Spleen (tissue), 7 donors: ENCODE results near the gene ADAMTS12.

Experiments used
- POLR2A ChIP-seq, 3 donors: fragments of 450-650 bp; IDR thresholded peaks; one replicate each; pipeline ENCODE4 v1.5.1; 2017; ENCODE audit warnings: antibody characterized with exemption in 3 of 3, mild to moderate bottlenecking in 1 of 3
- POLR2AphosphoS5 ChIP-seq, 3 donors: sonication (generic); formaldehyde crosslinking; IDR thresholded peaks; one replicate each; pipeline ENCODE4 v1.5.1; 2017; ENCODE audit warnings: antibody characterized with exemption in 3 of 3
- TF ChIP-seq, protein P1 (sequence below), 11 experiments: fragments of 200-600 bp in 7 of 11; fragments of 450-650 bp in 4 of 11; sonication (generic) in 4 of 11; IDR thresholded peaks in 8 of 11; conservative IDR thresholded peaks in 3 of 11; 1 replicate in 7 of 11; 2 replicates in 4 of 11; pipeline versions ENCODE4 v1.4.0 to v1.8.0; 2016 to 2021; ENCODE audit warnings: antibody characterized with exemption in 11 of 11, inconsistent platforms in 4 of 11, mild to moderate bottlenecking in 1 of 11
- donor health status: DM: no; HTN: no; CAD: no; lungs with moderate emphysema.
- donor health status: DM: no; HTN: no; CAD: no.
- donor health status: DM: no; HTN: no; CAD: no.

DNA sequence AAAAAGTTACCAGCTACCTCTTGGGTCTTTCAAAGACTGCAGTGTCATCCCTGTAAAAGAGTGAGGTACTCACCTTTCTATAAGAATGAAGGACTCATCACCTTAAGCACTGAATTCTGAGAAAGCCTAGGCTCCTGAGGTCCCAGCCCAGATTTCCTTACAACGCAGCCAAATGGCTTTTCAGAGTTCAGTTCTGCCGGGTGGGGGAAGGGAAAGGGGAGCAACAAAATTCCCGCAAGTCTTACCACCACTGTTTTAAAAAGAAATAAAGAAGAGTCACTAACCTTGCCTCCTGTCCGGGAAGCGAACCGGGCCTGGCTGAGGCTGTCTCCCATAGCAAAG is 373 bp downstream of the ADAMTS12 start:
- TF ChIP-seq, protein P1, sequence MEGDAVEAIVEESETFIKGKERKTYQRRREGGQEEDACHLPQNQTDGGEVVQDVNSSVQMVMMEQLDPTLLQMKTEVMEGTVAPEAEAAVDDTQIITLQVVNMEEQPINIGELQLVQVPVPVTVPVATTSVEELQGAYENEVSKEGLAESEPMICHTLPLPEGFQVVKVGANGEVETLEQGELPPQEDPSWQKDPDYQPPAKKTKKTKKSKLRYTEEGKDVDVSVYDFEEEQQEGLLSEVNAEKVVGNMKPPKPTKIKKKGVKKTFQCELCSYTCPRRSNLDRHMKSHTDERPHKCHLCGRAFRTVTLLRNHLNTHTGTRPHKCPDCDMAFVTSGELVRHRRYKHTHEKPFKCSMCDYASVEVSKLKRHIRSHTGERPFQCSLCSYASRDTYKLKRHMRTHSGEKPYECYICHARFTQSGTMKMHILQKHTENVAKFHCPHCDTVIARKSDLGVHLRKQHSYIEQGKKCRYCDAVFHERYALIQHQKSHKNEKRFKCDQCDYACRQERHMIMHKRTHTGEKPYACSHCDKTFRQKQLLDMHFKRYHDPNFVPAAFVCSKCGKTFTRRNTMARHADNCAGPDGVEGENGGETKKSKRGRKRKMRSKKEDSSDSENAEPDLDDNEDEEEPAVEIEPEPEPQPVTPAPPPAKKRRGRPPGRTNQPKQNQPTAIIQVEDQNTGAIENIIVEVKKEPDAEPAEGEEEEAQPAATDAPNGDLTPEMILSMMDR (IDR thresholded peaks at IDR 0.05 in 8 of 11, conservative IDR thresholded peaks at IDR 0.05 in 3 of 11), result no peak
- TF ChIP-seq POLR2A (IDR thresholded peaks at IDR 0.05) (no peak), POLR2AphosphoS5 (IDR thresholded peaks at IDR 0.05) (no peak)
